Left lung (tissue), 10 donors: Measurements from ENCODE around the gene ARID3B. TPM values are rescaled to one million over a fixed set of nuclear protein-coding genes. Genes with fewer than 3 reads are reported as not detected.
A peak's percentile ranks its signal among the peaks of the same experiment; 100 is the strongest.

ENCODE experiments used
- ATAC-seq: fragments of 200-7000 bp; cut with Tn5 transposase; one replicate; pipeline ENCODE4 v1.9.1; 2020; ENCODE audit warnings: moderate library complexity
- DNase-seq, 4 donors: peaks; one replicate each; pipeline ENCODE4 v3.0.0-alpha.2; 2013 to 2020
- H3K27ac ChIP-seq, 2 donors: fragments of 200-600 bp; sonication (generic) in 1 of 2; one replicate each; pipeline versions ENCODE4 v1.5.0 to v1.8.0; 2020 to 2021
- H3K27me3 ChIP-seq, 2 donors: fragments of 200-600 bp; sonication (generic) in 1 of 2; one replicate each; pipeline versions ENCODE4 v1.5.0 to v1.8.0; 2020 to 2021
- H3K36me3 ChIP-seq, 2 donors: fragments of 200-600 bp; sonication (generic) in 1 of 2; one replicate each; pipeline versions ENCODE4 v1.5.0 to v1.8.0; 2020 to 2021
- H3K4me1 ChIP-seq, 2 donors: fragments of 200-600 bp; one replicate each; pipeline ENCODE4 v1.8.0; 2021
- H3K4me3 ChIP-seq, 2 donors: fragments of 200-600 bp; sonication (generic) in 1 of 2; one replicate each; pipeline versions ENCODE4 v1.5.0 to v1.8.0; 2020 to 2021; ENCODE audit warnings: mild to moderate bottlenecking in 1 of 2
- H3K9me3 ChIP-seq, 2 donors: fragments of 200-600 bp; sonication (generic) in 1 of 2; one replicate each; pipeline versions ENCODE4 v1.5.0 to v1.8.0; 2020 to 2021
- intact Hi-C, 2 donors: fragments of 100-400 bp; cut with DNase I; formaldehyde crosslinking; loops; one replicate each; pipeline versions ENCODE4 v1.11.2 to v1.14.2; 2022
- polyA plus RNA-seq, 6 donors: library from polyadenylated mRNA; unstranded; fragments of 120-200 nt; gene quantifications; one replicate each; pipeline ENCODE4 v1.2.1, GENCODE V29; 2013; ENCODE audit not compliant: insufficient read length in 6 of 6
- total RNA-seq, 2 donors: library from RNA; stranded (reverse); fragmentation: NEBNext Ultra II Directional; extraction: Animal tissue kit (Norgen Biotek cat#: 25700); gene quantifications; one replicate each; pipeline ENCODE4 v1.2.1, GENCODE V29; 2021
- TF ChIP-seq, protein P1 (sequence below), 2 donors: fragments of 200-600 bp; sonication (generic) in 1 of 2; IDR thresholded peaks; one replicate each; pipeline versions ENCODE4 v1.5.0 to v1.8.0; 2021; ENCODE audit warnings: antibody characterized with exemption in 2 of 2
- donor health status: DM: no; HTN: yes; CAD: no.
- donor health status: DM: no; HTN: no; CAD: no.

Gene ARID3B
- total and polyA plus RNA-seq, 8 donors = 5.8 to 12.1 (median 11.1) TPM

- intact Hi-C loops = no loop called here
- Histone ChIP-seq H3K27me3 (no peaks in the 10 kb centered on the region), H3K27ac (peak overlapping the region; percentile 69 to 74)
Measured at GRCh38 chr15:74642734-74643664, 102.0 kb downstream of the ARID3B start.

DNA sequence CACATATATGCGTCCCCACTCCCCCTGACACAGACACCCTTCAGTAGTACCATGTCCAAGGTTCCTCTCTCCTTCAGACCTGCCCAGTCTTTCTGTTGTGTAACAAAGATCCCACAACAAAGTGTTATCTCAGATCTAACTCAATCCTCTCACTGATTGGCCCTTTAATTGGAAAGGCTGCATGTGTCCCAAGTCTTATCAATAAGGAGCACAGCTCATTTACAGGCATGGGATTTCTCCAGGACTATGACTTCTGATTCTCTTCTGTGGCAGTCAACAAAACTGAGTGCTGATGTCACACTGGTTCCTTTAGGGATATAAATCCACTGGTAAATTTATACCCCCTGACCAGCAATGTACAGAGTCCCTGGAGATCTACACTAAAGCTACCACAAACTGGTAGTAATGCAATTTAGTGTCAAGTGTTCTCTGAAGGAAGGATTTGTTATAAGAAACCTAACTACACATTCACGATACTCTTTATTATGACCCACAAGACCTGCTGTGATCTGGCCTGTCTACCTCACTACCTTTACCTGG is 102.7 kb downstream of the ARID3B start:
- intact Hi-C loops = no loop called here
- no peak for DNase-seq
- H3K4me3 ChIP-seq = no peak overlapping the region
- TF ChIP-seq, protein P1, sequence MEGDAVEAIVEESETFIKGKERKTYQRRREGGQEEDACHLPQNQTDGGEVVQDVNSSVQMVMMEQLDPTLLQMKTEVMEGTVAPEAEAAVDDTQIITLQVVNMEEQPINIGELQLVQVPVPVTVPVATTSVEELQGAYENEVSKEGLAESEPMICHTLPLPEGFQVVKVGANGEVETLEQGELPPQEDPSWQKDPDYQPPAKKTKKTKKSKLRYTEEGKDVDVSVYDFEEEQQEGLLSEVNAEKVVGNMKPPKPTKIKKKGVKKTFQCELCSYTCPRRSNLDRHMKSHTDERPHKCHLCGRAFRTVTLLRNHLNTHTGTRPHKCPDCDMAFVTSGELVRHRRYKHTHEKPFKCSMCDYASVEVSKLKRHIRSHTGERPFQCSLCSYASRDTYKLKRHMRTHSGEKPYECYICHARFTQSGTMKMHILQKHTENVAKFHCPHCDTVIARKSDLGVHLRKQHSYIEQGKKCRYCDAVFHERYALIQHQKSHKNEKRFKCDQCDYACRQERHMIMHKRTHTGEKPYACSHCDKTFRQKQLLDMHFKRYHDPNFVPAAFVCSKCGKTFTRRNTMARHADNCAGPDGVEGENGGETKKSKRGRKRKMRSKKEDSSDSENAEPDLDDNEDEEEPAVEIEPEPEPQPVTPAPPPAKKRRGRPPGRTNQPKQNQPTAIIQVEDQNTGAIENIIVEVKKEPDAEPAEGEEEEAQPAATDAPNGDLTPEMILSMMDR (IDR thresholded peaks at IDR 0.05) = no peak
- H3K4me1 ChIP-seq = peaks cover 5 to 37% of the 10 kb centered on the region in 2 donors
- ATAC-seq = no peak
- no peaks in the 10 kb centered on the region for H3K27me3 ChIP-seq
- peak overlapping the region in 1 of 2 donors; percentile 69 for H3K27ac ChIP-seq
- H3K9me3 ChIP-seq = no peaks in the 10 kb centered on the region
- H3K36me3 ChIP-seq = peaks cover 0 to 38% of the 10 kb centered on the region in 2 donors

More at GRCh38 chr15:74642734-74643664, 102.0 kb downstream of the ARID3B start:
- Histone ChIP-seq H3K4me3 (no peak overlapping the region), H3K36me3 (peaks cover 0 to 45% of the 10 kb centered on the region in 2 donors), H3K9me3 (no peaks in the 10 kb centered on the region), H3K4me1 (peaks cover 5 to 37% of the 10 kb centered on the region in 2 donors)
- TF ChIP-seq, protein P1 (IDR thresholded peaks at IDR 0.05) = no peak
- ATAC-seq (peak; percentile 72), DNase-seq (no peak)

GRCh38 chr15:74646480-74646879 is 105.5 kb downstream of the ARID3B start:
- no peak overlapping the region for H3K4me3 ChIP-seq
- peaks cover 0 to 15% of the 10 kb centered on the region in 2 donors for H3K36me3 ChIP-seq
- TF ChIP-seq, protein P1 (IDR thresholded peaks at IDR 0.05) = no peak
- DNase-seq = no peak
- H3K27ac ChIP-seq = no peak overlapping the region
- intact Hi-C loops = no loop called here
- no peaks in the 10 kb centered on the region for H3K27me3 ChIP-seq
- H3K4me1 ChIP-seq = peaks cover 5 to 26% of the 10 kb centered on the region in 2 donors
- no peak for ATAC-seq
- H3K9me3 ChIP-seq = no peaks in the 10 kb centered on the region

Other genes with a start within 250 kb of the ARID3B start
- under 1 TPM; 0.34 to 0.64 TPM for gene CYP11A1, start 173.6 kb upstream of the ARID3B start, total RNA-seq
- gene CYP11A1, start 173.6 kb upstream of the ARID3B start, polyA plus RNA-seq = 1 to 10 TPM in 2 of 6 donors, under 1 TPM in 4; 0.39 to 1.3 (median 0.61) TPM
- 1 to 10 TPM; 4.7 to 7.8 TPM for gene SEMA7A, start 107.3 kb upstream of the ARID3B start, total RNA-seq
- gene SEMA7A, start 107.3 kb upstream of the ARID3B start, polyA plus RNA-seq = 1 to 10 TPM; 4.5 to 6.6 (median 5.9) TPM
- gene UBL7, start 80.1 kb upstream of the ARID3B start, total RNA-seq = 10 to 100 TPM; 32.7 to 42.6 TPM
- 10 to 100 TPM; 58.9 to 68.3 (median 61.7) TPM for gene UBL7, start 80.1 kb upstream of the ARID3B start, polyA plus RNA-seq
- 10 to 100 TPM; 58.0 to 70.0 TPM for gene CLK3, start 74.6 kb downstream of the ARID3B start, total RNA-seq
- 10 to 100 TPM; 69.1 to 91.0 (median 81.8) TPM for gene CLK3, start 74.6 kb downstream of the ARID3B start, polyA plus RNA-seq
- gene EDC3, start 154.8 kb downstream of the ARID3B start, total RNA-seq = 10 to 100 TPM; 27.9 to 28.0 TPM
- 10 to 100 TPM; 34.9 to 43.6 (median 37.4) TPM for gene EDC3, start 154.8 kb downstream of the ARID3B start, polyA plus RNA-seq
- not detected for gene CYP1A1, start 184.3 kb downstream of the ARID3B start, total RNA-seq
- gene CYP1A1, start 184.3 kb downstream of the ARID3B start, polyA plus RNA-seq = 1 to 10 TPM in 2 of 6 donors, under 1 TPM in 4; 0.31 to 1.4 (median 0.86) TPM
- under 1 TPM in 1 of 2 donors, not detected in 1; 0.15 TPM for gene CYP1A2, start 207.6 kb downstream of the ARID3B start, total RNA-seq
- under 1 TPM; 0.21 to 0.58 (median 0.35) TPM for gene CYP1A2, start 207.6 kb downstream of the ARID3B start, polyA plus RNA-seq
- gene CSK, start 240.9 kb downstream of the ARID3B start, total RNA-seq = 100 to 1,000 TPM in 1 of 2 donors, 10 to 100 TPM in 1; 52.3 to 101 TPM
- gene CSK, start 240.9 kb downstream of the ARID3B start, polyA plus RNA-seq = 10 to 100 TPM; 41.5 to 55.9 (median 48.3) TPM